ENCODE measurements around the gene ISLR. TPM values are rescaled to one million over a fixed set of nuclear protein-coding genes. Genes with fewer than 3 reads are reported as not detected.
A peak's percentile ranks its signal among the peaks of the same experiment; 100 is the strongest.

Gene ISLR
- total RNA-seq, 2 donors from 2014 or later, result 10.5 to 15.8 TPM

DNA sequence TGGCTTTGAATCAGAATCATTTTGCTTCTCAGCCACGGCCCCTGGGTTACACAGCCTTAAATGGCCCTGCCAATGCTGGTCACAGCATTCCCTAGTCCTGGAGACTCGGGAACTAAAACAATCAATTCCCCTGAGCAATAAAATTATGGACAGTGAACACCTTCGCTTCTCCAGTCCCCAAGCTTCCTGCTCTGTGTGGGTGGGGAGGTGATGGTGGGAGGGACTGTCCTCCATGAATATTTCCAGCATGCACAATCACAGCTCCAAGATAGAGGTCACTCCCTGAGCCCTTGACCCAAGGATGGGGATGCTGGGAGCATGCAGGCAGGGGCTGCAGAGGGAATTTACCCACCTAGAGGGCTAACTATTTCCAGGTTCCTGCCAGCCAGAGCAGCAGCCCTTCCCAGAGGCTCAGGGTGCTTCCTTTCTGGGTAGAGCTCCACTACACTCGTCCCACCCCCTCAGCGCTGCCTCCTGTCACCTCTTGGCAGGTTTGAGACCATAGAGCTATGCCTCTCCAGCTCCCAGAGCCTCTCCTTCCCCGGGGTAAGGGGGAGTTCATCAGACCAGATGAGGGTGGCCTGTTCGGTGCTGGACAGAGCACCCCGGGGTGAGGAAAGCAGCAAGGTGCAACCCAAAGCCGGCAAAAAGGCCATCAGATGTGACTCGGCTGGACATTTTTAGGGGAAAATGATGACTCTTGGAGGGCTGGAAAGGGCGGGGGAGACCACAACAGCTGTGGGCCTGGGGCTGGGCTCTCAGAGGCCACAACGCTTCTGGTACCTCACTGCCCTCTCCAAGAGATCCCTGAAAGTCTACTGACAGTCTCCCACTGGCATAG is 48.1 kb downstream of the ISLR start:
- intact Hi-C loops (cut with DNase I), result no loop called here
- Histone ChIP-seq H3K9me3 (no peaks in the 10 kb centered on the region), H3K4me3 (no peak overlapping the region), H3K27me3 (no peaks in the 10 kb centered on the region), H3K27ac (peak overlapping the region in 2 of 4 donors; percentile 8 to 55), H3K36me3 (replicated peaks in 1 of 2; ENCODE audit: insufficient read depth in 1 of 2, low read depth in 2 of 2) (no peaks in the 10 kb centered on the region), H3K4me1 (peaks cover 11% of the 10 kb centered on the region)
- DNase-seq (no peak), ATAC-seq (peak; percentile 17)
- WGBS, 2 donors, result 9 to 21% methylated on average over 12 of the region's 12 CpGs
- TF ChIP-seq POLR2A (IDR thresholded peaks at IDR 0.05), result no peak
- TF ChIP-seq, protein P1, sequence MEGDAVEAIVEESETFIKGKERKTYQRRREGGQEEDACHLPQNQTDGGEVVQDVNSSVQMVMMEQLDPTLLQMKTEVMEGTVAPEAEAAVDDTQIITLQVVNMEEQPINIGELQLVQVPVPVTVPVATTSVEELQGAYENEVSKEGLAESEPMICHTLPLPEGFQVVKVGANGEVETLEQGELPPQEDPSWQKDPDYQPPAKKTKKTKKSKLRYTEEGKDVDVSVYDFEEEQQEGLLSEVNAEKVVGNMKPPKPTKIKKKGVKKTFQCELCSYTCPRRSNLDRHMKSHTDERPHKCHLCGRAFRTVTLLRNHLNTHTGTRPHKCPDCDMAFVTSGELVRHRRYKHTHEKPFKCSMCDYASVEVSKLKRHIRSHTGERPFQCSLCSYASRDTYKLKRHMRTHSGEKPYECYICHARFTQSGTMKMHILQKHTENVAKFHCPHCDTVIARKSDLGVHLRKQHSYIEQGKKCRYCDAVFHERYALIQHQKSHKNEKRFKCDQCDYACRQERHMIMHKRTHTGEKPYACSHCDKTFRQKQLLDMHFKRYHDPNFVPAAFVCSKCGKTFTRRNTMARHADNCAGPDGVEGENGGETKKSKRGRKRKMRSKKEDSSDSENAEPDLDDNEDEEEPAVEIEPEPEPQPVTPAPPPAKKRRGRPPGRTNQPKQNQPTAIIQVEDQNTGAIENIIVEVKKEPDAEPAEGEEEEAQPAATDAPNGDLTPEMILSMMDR (IDR thresholded peaks at IDR 0.05), result no peak

DNA sequence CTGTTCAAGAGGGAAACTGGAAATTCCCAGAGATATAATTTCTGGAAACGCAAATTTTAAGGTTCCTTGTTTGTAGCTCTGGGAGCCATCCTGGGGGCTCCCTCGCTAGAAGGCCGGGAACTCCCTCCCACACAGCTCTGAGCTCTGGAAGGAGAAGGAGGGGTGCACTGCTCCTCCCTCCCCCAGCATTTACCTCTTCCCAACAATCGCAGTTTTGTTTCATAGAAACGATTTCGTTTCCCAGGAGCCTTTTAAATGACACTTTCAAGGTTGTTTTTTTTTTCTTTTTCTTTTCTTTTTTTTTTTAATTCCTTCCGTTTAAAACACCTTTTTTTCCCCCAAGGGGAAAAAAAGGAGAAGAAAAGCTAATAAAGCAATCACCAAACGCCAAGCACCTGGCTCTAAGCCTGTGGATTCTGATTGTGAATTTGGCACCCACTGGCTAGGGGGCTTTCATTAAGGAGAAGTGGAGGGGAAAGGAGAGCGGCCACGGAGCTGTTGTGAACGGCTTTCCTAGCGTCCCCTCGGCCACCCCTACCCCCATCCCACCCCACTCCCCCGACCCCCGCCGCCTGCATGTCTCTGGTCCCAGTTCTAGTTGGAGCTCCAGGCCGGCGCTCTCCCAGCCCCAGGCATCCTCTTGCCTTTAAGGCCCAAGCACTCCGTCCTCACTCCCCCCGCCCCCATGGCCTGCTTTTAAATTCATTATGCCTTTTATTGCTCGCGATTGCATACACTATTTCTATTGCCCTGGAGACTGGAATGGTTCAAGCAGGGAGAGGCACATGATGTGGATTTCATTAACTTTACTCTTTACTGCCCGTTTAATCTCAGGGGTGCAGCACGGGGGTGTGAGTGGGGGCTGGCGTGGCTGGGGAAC is 49.0 kb downstream of the ISLR start:
- TF ChIP-seq, protein P1 (IDR thresholded peaks at IDR 0.05), result no peak
- TF ChIP-seq POLR2A (IDR thresholded peaks at IDR 0.05), result no peak
- Histone ChIP-seq H3K27ac (peak overlapping the region in 2 of 4 donors; percentile 8 to 55), H3K27me3 (no peaks in the 10 kb centered on the region), H3K4me1 (peaks cover 11% of the 10 kb centered on the region), H3K9me3 (no peaks in the 10 kb centered on the region), H3K36me3 (replicated peaks in 1 of 2; ENCODE audit: insufficient read depth in 1 of 2, low read depth in 2 of 2) (no peaks in the 10 kb centered on the region), H3K4me3 (no peak overlapping the region)
- intact Hi-C loops (cut with DNase I), result no loop called here
- peak; percentile 20 for ATAC-seq
- 20 to 21% methylated on average over 23 to 25 of the region's 25 CpGs for WGBS, 2 donors
- DNase-seq, result no peak

DNA sequence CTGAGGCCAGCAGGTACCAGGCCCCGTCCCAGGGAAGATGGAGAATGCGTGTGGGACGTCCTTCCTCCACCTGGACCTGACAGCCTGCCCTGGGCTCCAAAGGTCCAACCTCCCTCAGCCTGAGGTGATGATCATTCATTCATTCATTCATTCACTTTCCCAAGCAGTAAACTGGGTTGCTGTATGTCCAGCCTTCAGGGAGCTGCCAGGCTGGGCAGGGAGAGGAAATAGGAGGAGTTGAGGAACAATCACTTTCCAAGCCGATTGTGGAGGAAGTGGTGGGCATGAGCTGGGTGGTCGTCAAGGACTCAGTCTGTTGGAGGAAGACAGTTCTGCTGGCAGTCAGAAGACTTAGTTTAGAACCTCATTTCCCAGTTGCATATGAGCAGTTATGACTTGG is 52.4 kb downstream of the ISLR start:
- ATAC-seq (no peak), DNase-seq (no peak)
- Histone ChIP-seq H3K27ac (no peak overlapping the region), H3K4me1 (peaks cover 17% of the 10 kb centered on the region), H3K27me3 (no peaks in the 10 kb centered on the region), H3K4me3 (no peak overlapping the region), H3K9me3 (no peaks in the 10 kb centered on the region), H3K36me3 (replicated peaks in 1 of 2; ENCODE audit: insufficient read depth in 1 of 2, low read depth in 2 of 2) (no peaks in the 10 kb centered on the region)
- intact Hi-C loops (cut with DNase I), result no loop called here
- TF ChIP-seq, protein P1 (IDR thresholded peaks at IDR 0.05), result no peak
- TF ChIP-seq POLR2A (IDR thresholded peaks at IDR 0.05), result no peak
- WGBS, 2 donors, result 55 to 71% methylated on average over 2 to 5 of the region's 5 CpGs

Small RNA genes lying within 50 kb of the gene (small RNA-seq; reads per million reads assigned to genes)
- gene RF00017, result not detected

Other genes with a start within 250 kb of the ISLR start
- gene LOXL1, start 247.2 kb upstream of the ISLR start, total RNA-seq, result 10 to 100 TPM in 1 of 2 donors, 1 to 10 TPM in 1; 8.6 to 14.5 TPM
- 10 to 100 TPM in 1 of 2 donors, 1 to 10 TPM in 1; 6.0 to 10.2 TPM for gene STOML1, start 181.4 kb upstream of the ISLR start, total RNA-seq
- gene PML, start 179.0 kb upstream of the ISLR start, total RNA-seq, result 10 to 100 TPM; 27.8 to 38.2 TPM
- not detected for gene GOLGA6A, start 91.2 kb upstream of the ISLR start, total RNA-seq
- gene ISLR2, start 43.1 kb upstream of the ISLR start, total RNA-seq, result not detected
- not detected for gene STRA6, start 29.1 kb downstream of the ISLR start, total RNA-seq
- gene CCDC33, start 62.6 kb downstream of the ISLR start, total RNA-seq, result not detected
- under 1 TPM; 0.26 to 0.99 TPM for gene CYP11A1, start 193.9 kb downstream of the ISLR start, total RNA-seq

Data from body of pancreas (tissue), 4 donors.